ENCODE data around the gene ONECUT3.

The ONECUT3 gene

DNA sequence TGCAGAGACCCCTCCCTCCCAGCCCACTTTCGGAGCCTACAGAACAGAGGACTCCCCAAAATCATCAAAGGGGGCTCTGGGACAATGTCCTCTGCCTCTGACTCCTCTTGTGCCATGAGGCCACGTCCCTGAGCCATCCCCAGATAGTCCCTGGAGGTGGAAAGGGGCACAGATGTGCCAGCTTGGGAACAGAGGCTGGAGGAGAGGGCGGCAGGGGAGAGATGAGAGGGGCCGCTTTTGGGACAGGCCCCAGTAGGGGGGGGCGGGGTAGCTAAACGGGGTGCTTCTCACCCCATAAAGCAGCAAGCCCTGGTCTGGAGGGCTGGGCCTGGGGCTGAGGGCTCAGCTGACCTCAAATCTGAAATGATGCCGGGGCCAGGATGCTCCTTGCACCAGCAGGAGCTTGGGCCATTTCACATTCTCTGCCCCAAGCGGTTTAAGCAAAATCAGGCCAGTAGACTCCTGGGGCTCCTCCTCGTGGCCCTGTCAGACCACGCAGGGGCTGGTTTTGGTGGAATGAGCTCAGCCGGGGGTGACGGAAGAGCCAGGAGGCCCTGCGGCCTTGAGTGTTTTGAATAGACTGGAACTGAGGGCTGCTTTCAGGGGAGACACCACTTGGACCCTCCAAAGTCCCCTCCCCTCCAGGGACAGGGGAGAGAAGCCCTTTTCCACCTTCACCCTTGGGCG is 27.1 kb downstream of the ONECUT3 start:
- Histone ChIP-seq H3K27ac (ENCODE audit: low read depth, low read length) (no peak overlapping the region), H3K23ac (ENCODE audit: low read length) (no peak overlapping the region), H3K27me3 (ENCODE audit: insufficient read depth, low read length) (peaks cover 41% of the 10 kb centered on the region), H3K36me3 (ENCODE audit: control insufficient read depth in 1 of 2, insufficient read depth in 2 of 2, low read length in 2 of 2) (no peaks in the 10 kb centered on the region), H3K9ac (ENCODE audit: low read length) (no peak overlapping the region), H3K14ac (ENCODE audit: low read length) (no peak overlapping the region), H3K4me1 (ENCODE audit: control insufficient read depth in 1 of 2, insufficient read depth in 2 of 2, low read length in 2 of 2) (no peaks in the 10 kb centered on the region), H2AFZ (ENCODE audit: insufficient read depth, low read length, poor library complexity) (no peak overlapping the region), H2AK5ac (ENCODE audit: low read length) (no peak overlapping the region), H4K12ac (ENCODE audit: low read depth, low read length) (no peak overlapping the region), H3K9me3 (ENCODE audit: insufficient read depth, low read depth, low read length) (peaks cover 27% of the 10 kb centered on the region), H3K4me3 (ENCODE audit: low read depth, low read length) (no peak overlapping the region), H2BK5ac (ENCODE audit: low read depth, low read length, poor library complexity) (no peak overlapping the region), H4K91ac (ENCODE audit: low read depth, low read length) (no peak overlapping the region), H2BK120ac (ENCODE audit: insufficient read depth, low read length, poor library complexity) (no peak overlapping the region), H4K8ac (ENCODE audit: low read depth, low read length) (no peak overlapping the region), H3K4ac (ENCODE audit: low read depth, low read length) (no peak overlapping the region), H3K18ac (ENCODE audit: low read length) (no peak overlapping the region), H3K4me2 (ENCODE audit: low read length) (no peak overlapping the region), H3K79me2 (ENCODE audit: control insufficient read depth, insufficient read depth, low read length, poor library complexity) (no peaks in the 10 kb centered on the region), H3K79me1 (ENCODE audit: low read length) (no peaks in the 10 kb centered on the region), H2BK12ac (ENCODE audit: low read length) (no peak overlapping the region)
- no peak for DNase-seq
- no CpG with 5 or more reads among the region's 14 CpGs for WGBS (ENCODE audit: extremely low coverage, insufficient coverage, insufficient read length)

GRCh38 chr19:1782521-1782920 is 29.2 kb downstream of the ONECUT3 start:
- Histone ChIP-seq H3K9ac (ENCODE audit: low read length) (no peak overlapping the region), H2AK5ac (ENCODE audit: low read length) (no peak overlapping the region), H3K18ac (ENCODE audit: low read length) (no peak overlapping the region), H4K12ac (ENCODE audit: low read depth, low read length) (no peak overlapping the region), H3K23ac (ENCODE audit: low read length) (no peak overlapping the region), H3K4me2 (ENCODE audit: low read length) (no peak overlapping the region), H3K4ac (ENCODE audit: low read depth, low read length) (no peak overlapping the region), H4K91ac (ENCODE audit: low read depth, low read length) (no peak overlapping the region), H3K79me2 (ENCODE audit: control insufficient read depth, insufficient read depth, low read length, poor library complexity) (no peaks in the 10 kb centered on the region), H4K8ac (ENCODE audit: low read depth, low read length) (no peak overlapping the region), H2BK5ac (ENCODE audit: low read depth, low read length, poor library complexity) (no peak overlapping the region), H2AFZ (ENCODE audit: insufficient read depth, low read length, poor library complexity) (no peak overlapping the region), H3K4me3 (ENCODE audit: low read depth, low read length) (no peak overlapping the region), H3K14ac (ENCODE audit: low read length) (no peak overlapping the region), H3K4me1 (ENCODE audit: control insufficient read depth in 1 of 2, insufficient read depth in 2 of 2, low read length in 2 of 2) (no peaks in the 10 kb centered on the region), H3K27me3 (ENCODE audit: insufficient read depth, low read length) (peaks cover 21% of the 10 kb centered on the region), H3K27ac (ENCODE audit: low read depth, low read length) (no peak overlapping the region), H2BK12ac (ENCODE audit: low read length) (no peak overlapping the region), H3K36me3 (ENCODE audit: control insufficient read depth in 1 of 2, insufficient read depth in 2 of 2, low read length in 2 of 2) (no peaks in the 10 kb centered on the region), H3K9me3 (ENCODE audit: insufficient read depth, low read depth, low read length) (peaks cover 21% of the 10 kb centered on the region), H3K79me1 (ENCODE audit: low read length) (no peaks in the 10 kb centered on the region), H2BK120ac (ENCODE audit: insufficient read depth, low read length, poor library complexity) (no peak overlapping the region)
- no peak for DNase-seq
- no CpG with 5 or more reads among the region's 7 CpGs for WGBS (ENCODE audit: extremely low coverage, insufficient coverage, insufficient read length)

GRCh38 chr19:1783354-1783753 is 30.0 kb downstream of the ONECUT3 start:
- H3K27ac ChIP-seq (ENCODE audit: low read depth, low read length) = no peak overlapping the region
- H3K23ac ChIP-seq (ENCODE audit: low read length) = no peak overlapping the region
- no peak overlapping the region for H4K12ac ChIP-seq (ENCODE audit: low read depth, low read length)
- no peaks in the 10 kb centered on the region for H3K4me1 ChIP-seq (ENCODE audit: control insufficient read depth in 1 of 2, insufficient read depth in 2 of 2, low read length in 2 of 2)
- H2AFZ ChIP-seq (ENCODE audit: insufficient read depth, low read length, poor library complexity) = no peak overlapping the region
- no peak overlapping the region for H2BK5ac ChIP-seq (ENCODE audit: low read depth, low read length, poor library complexity)
- no peak overlapping the region for H3K14ac ChIP-seq (ENCODE audit: low read length)
- no peaks in the 10 kb centered on the region for H3K36me3 ChIP-seq (ENCODE audit: control insufficient read depth in 1 of 2, insufficient read depth in 2 of 2, low read length in 2 of 2)
- H3K79me2 ChIP-seq (ENCODE audit: control insufficient read depth, insufficient read depth, low read length, poor library complexity) = no peaks in the 10 kb centered on the region
- no peak overlapping the region for H4K8ac ChIP-seq (ENCODE audit: low read depth, low read length)
- DNase-seq = no peak
- no peak overlapping the region for H2BK120ac ChIP-seq (ENCODE audit: insufficient read depth, low read length, poor library complexity)
- H2BK12ac ChIP-seq (ENCODE audit: low read length) = no peak overlapping the region
- H3K9ac ChIP-seq (ENCODE audit: low read length) = no peak overlapping the region
- no peak overlapping the region for H3K4me3 ChIP-seq (ENCODE audit: low read depth, low read length)
- H3K4me2 ChIP-seq (ENCODE audit: low read length) = no peak overlapping the region
- no peak overlapping the region for H3K4ac ChIP-seq (ENCODE audit: low read depth, low read length)
- H3K9me3 ChIP-seq (ENCODE audit: insufficient read depth, low read depth, low read length) = peaks cover 19% of the 10 kb centered on the region
- no peak overlapping the region for H3K18ac ChIP-seq (ENCODE audit: low read length)
- H2AK5ac ChIP-seq (ENCODE audit: low read length) = no peak overlapping the region
- no peak overlapping the region for H4K91ac ChIP-seq (ENCODE audit: low read depth, low read length)
- H3K27me3 ChIP-seq (ENCODE audit: insufficient read depth, low read length) = peaks cover 19% of the 10 kb centered on the region
- WGBS (ENCODE audit: extremely low coverage, insufficient coverage, insufficient read length) = no CpG with 5 or more reads among the region's 4 CpGs
- no peaks in the 10 kb centered on the region for H3K79me1 ChIP-seq (ENCODE audit: low read length)

DNA sequence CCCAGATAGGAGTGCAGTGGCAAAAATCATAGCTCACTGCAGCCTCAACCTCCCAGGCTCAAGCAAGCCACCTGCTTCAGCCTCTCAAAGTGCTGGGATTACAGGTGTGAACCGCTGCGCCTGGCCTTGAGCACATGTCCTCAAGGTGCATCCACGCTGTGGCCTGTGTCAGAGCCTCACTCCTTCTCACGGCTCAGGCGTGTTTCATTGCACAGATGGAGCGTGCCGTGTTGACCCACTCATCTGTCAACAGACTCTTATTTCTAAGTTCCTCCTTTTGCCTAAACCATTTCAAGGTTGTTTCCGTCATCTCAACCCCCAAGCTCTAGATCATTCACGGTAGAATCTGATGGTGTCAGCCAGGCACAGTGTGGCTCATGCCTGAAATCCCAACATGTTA is 30.6 kb downstream of the ONECUT3 start:
- no peak overlapping the region for H2BK12ac ChIP-seq (ENCODE audit: low read length)
- H4K12ac ChIP-seq (ENCODE audit: low read depth, low read length) = no peak overlapping the region
- H3K27me3 ChIP-seq (ENCODE audit: insufficient read depth, low read length) = peaks cover 14% of the 10 kb centered on the region
- H3K9ac ChIP-seq (ENCODE audit: low read length) = no peak overlapping the region
- no peak overlapping the region for H3K27ac ChIP-seq (ENCODE audit: low read depth, low read length)
- H3K4me1 ChIP-seq (ENCODE audit: control insufficient read depth in 1 of 2, insufficient read depth in 2 of 2, low read length in 2 of 2) = no peaks in the 10 kb centered on the region
- no peak overlapping the region for H3K14ac ChIP-seq (ENCODE audit: low read length)
- H2AFZ ChIP-seq (ENCODE audit: insufficient read depth, low read length, poor library complexity) = no peak overlapping the region
- H3K4me2 ChIP-seq (ENCODE audit: low read length) = no peak overlapping the region
- no peak for DNase-seq
- no peak overlapping the region for H4K91ac ChIP-seq (ENCODE audit: low read depth, low read length)
- no peaks in the 10 kb centered on the region for H3K79me1 ChIP-seq (ENCODE audit: low read length)
- no peak overlapping the region for H4K8ac ChIP-seq (ENCODE audit: low read depth, low read length)
- peaks cover 18% of the 10 kb centered on the region for H3K9me3 ChIP-seq (ENCODE audit: insufficient read depth, low read depth, low read length)
- no peak overlapping the region for H2BK5ac ChIP-seq (ENCODE audit: low read depth, low read length, poor library complexity)
- no peak overlapping the region for H3K4me3 ChIP-seq (ENCODE audit: low read depth, low read length)
- no peak overlapping the region for H3K4ac ChIP-seq (ENCODE audit: low read depth, low read length)
- no peak overlapping the region for H2AK5ac ChIP-seq (ENCODE audit: low read length)
- H2BK120ac ChIP-seq (ENCODE audit: insufficient read depth, low read length, poor library complexity) = no peak overlapping the region
- no peaks in the 10 kb centered on the region for H3K79me2 ChIP-seq (ENCODE audit: control insufficient read depth, insufficient read depth, low read length, poor library complexity)
- no CpG with 5 or more reads among the region's 9 CpGs for WGBS (ENCODE audit: extremely low coverage, insufficient coverage, insufficient read length)
- no peak overlapping the region for H3K23ac ChIP-seq (ENCODE audit: low read length)
- H3K36me3 ChIP-seq (ENCODE audit: control insufficient read depth in 1 of 2, insufficient read depth in 2 of 2, low read length in 2 of 2) = no peaks in the 10 kb centered on the region
- no peak overlapping the region for H3K18ac ChIP-seq (ENCODE audit: low read length)

All from trophoblast cell (in vitro differentiated cells and primary cell).